Esophagus (tissue), 2 donors: ENCODE measurements around the gene FADS1. TPM values are rescaled to one million over a fixed set of nuclear protein-coding genes. Genes with fewer than 3 reads are reported as not detected.

ENCODE experiments used
- H3K27ac ChIP-seq, 2 donors: one replicate each; pipeline ENCODE4 v1.5.1; 2013; ENCODE audit warnings: low read depth in 2 of 2, mild to moderate bottlenecking in 2 of 2, inconsistent platforms in 1 of 2, low read length in 1 of 2, moderate library complexity in 1 of 2
- H3K27me3 ChIP-seq, 2 donors: one replicate each; pipeline ENCODE4 v1.6.1; 2013; ENCODE audit warnings: low read length in 2 of 2, control low read depth in 1 of 2, mild to moderate bottlenecking in 1 of 2; ENCODE audit not compliant: insufficient read depth in 2 of 2, control insufficient read depth in 1 of 2
- H3K36me3 ChIP-seq, 2 donors: one replicate each; pipeline ENCODE4 v1.6.1; 2013; ENCODE audit warnings: low read length in 1 of 2; ENCODE audit not compliant: control insufficient read depth in 2 of 2, insufficient read depth in 2 of 2
- H3K4me1 ChIP-seq, 2 donors: one replicate each; pipeline ENCODE4 v1.6.1; 2013; ENCODE audit warnings: low read length in 1 of 2; ENCODE audit not compliant: control insufficient read depth in 2 of 2, insufficient read depth in 2 of 2
- H3K4me3 ChIP-seq, 2 donors: one replicate each; pipeline ENCODE4 v1.5.1; 2013; ENCODE audit warnings: low read length in 2 of 2, mild to moderate bottlenecking in 2 of 2, low read depth in 1 of 2, moderate library complexity in 1 of 2
- H3K9me3 ChIP-seq, 2 donors: one replicate each; pipeline ENCODE4 v1.6.1; 2013; ENCODE audit warnings: mild to moderate bottlenecking in 2 of 2, low read depth in 1 of 2, low read length in 1 of 2, moderate library complexity in 1 of 2; ENCODE audit not compliant: control insufficient read depth in 2 of 2, insufficient read depth in 1 of 2
- WGBS, 2 donors: extraction: QIAGEN DNeasy Blood & Tissue Kit; methylation state at CpG; one replicate each; pipeline ENCODE4 v1.1.7; 2013; 5-methylcytosine and 5-hydroxymethylcytosine counted together
- polyA plus RNA-seq, 2 donors: library from polyadenylated mRNA; stranded (reverse); fragments of 200-250 nt; gene quantifications; one replicate each; pipeline ENCODE4 v1.2.3, GENCODE V29; 2013
- donor health status: healthy with polysubstance abuse.
- donor health status: Bipolar disorder and iron deficiency.

The FADS1 gene
- polyA plus RNA-seq, 2 donors, result 1.1 to 1.6 TPM

DNA sequence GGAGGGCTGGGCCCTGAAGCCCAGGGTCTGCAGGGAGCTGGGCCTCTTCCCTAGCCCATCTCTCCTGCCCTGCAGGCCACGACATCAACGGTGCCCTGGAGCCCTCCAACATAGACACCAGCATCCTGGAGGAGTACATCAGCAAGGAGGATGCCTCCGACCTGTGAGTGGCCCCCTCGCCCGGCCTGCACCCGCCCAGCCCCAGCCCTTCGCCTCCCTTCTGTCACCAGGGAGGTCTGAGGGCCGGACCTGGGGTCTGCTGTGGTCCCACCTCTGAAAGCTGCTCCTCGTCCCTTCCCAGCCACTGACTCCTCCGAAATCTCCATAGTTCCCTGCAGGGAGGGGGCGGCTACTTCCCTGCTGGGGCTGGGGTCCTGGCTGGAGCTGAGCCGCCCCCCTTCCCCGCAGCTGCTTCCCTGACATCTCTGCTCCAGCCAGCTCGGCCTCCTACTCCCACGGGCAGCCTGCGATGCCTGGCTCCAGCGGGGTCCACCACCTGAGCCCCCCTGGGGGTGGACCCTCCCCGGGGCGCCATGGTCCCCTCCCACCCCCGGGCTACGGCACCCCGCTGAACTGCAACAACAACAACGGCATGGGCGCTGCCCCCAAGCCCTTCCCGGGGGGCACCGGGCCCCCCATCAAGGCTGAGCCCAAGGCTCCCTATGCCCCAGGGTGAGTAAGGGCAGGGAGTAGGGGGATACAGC is 51.1 kb downstream of the FADS1 start:
- Histone ChIP-seq H3K4me3 (no peak overlapping the region), H3K27ac (no peak overlapping the region)

DNA sequence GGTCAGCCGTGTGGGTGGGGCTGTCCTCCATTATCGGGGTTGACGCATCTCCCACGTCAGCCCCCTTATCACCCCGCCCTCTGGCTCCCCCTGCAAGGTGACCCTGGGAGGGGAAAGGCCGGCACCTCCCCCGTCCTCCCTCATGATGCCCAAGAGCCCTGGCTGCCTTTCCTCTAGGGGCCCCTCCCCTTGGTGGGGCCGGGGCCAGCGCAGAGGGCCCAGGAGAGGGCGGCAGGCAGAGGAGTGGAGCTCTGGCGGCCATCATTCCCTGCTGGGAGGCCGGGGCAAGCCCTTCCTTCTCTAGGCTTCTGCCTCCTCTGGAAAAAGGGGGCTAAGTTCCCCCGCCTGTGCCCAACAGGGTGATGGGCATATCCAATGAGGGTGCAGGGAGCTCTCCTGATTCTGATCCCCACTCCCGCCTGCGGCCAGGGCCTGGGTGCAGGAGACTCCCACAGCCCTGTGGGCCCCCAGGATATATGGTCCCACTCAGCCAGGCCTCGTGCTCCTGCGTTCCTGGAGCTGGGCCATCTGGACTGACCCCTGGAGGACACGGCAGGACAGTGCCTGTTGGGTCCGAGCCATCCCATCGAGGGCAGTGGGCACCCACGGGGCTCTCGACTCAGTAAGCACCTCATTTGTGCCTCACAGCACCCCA is 52.1 kb downstream of the FADS1 start:
- no peaks in the 10 kb centered on the region for H3K27me3 ChIP-seq
- H3K36me3 ChIP-seq, result no peaks in the 10 kb centered on the region
- 54 to 56% methylated on average over 18 to 22 of the region's 22 CpGs for WGBS, 2 donors
- no peak overlapping the region for H3K27ac ChIP-seq
- no peak overlapping the region for H3K4me3 ChIP-seq
- H3K9me3 ChIP-seq, result no peaks in the 10 kb centered on the region
- no peaks in the 10 kb centered on the region for H3K4me1 ChIP-seq

More for the DNA sequence above, 51.1 kb downstream of the FADS1 start:
- no peaks in the 10 kb centered on the region for H3K27me3 ChIP-seq
- H3K36me3 ChIP-seq, result no peaks in the 10 kb centered on the region
- no peaks in the 10 kb centered on the region for H3K9me3 ChIP-seq
- WGBS, 2 donors, result 85% methylated on average over 25 to 26 of the region's 26 CpGs
- H3K4me1 ChIP-seq, result no peaks in the 10 kb centered on the region

- whole genome bisulfite sequencing, 2 donors, result 58 to 59% methylated on average over 22 to 23 of the region's 23 CpGs
- Histone ChIP-seq H3K27me3 (no peaks in the 10 kb centered on the region), H3K4me1 (no peaks in the 10 kb centered on the region), H3K9me3 (no peaks in the 10 kb centered on the region), H3K36me3 (no peaks in the 10 kb centered on the region), H3K27ac (no peak overlapping the region), H3K4me3 (no peak overlapping the region)
These were observed 52.7 kb downstream of the FADS1 start for GRCh38 chr11:61763930-61764605.

DNA sequence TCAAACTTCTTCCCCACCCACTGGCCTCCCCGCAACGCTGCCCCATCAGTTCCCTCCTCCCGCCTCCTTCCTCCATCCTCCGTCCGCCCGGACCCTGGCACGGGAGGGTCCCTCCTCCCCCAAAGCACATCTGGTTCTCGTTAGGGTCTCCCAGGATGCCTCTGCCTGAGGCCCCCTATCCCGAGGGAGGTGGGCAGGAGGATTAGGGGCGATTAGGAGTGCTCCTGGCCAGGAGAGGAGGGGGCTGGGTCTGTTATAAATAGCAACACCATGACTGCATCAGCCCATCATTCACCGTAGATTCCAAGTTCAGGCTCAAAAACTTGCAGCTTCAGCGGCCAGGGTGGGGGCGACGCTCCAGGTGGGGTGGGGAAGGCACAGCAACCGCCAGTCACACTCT is 54.0 kb downstream of the FADS1 start:
- Histone ChIP-seq H3K27ac (no peak overlapping the region), H3K9me3 (no peaks in the 10 kb centered on the region), H3K4me1 (peaks cover 0 to 2% of the 10 kb centered on the region in 2 donors), H3K36me3 (no peaks in the 10 kb centered on the region), H3K4me3 (no peak overlapping the region), H3K27me3 (no peaks in the 10 kb centered on the region)
- WGBS, 2 donors, result 44 to 47% methylated on average over 15 of the region's 15 CpGs

DNA sequence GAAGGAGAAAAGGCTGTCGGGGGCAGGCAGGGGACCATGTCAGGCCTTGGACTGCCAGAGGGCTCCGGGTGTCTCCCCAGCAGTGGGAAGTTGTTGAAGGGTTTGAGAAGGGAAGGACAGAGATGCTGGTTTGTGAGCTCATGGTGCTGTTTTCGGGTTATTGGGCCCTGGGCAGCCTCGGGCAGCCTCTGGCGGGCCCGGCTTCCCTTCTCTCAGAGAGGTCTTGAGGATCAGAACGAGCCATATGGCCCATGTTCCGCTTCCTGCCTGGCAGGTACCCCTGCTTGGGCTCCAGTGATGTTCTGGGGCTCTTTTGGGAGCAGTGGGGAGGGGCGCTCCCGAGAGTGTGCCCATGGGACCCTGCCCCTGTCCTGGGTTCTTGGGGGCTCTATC is 54.6 kb downstream of the FADS1 start:
- H3K27me3 ChIP-seq, result no peaks in the 10 kb centered on the region
- H3K4me1 ChIP-seq, result peaks cover 0 to 4% of the 10 kb centered on the region in 2 donors

DNA sequence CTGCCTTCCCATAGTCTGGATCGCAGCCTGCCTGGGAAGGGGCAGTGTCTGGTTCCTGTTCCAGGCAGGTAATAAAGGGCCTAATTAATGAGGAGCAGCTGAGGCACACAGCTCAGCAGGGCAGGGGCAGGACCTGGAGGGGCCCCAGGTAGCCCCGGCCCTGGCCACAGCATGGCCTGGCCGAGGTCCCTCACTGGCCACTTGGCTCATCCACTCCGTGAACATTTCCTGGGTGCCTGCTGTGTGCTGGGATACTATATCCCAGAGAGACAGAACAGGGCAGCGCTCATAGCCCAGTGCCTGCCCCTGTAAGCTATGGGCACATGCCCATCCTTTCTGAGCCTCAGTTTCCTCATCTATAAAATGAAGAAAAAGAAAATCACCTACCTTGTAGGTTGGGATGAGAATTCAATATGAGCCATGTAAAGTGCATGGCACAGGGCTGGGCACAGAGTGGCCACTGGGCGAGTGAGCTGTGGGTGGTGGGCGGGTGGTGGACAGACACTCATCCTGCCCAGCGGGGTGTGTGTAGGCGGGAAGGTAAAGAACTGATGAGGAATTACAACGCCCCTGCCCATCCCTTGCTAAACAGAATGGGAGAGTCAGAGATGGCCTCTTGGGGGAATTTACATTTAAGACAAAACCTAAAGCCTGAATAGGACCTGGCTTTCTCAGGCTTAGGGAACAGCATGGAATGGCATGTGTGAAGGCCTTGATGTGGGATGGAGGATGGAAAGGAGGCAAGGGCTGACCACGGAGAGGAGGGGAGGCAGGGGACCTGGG is 55.2 kb downstream of the FADS1 start:
- Histone ChIP-seq H3K27me3 (no peaks in the 10 kb centered on the region), H3K9me3 (no peaks in the 10 kb centered on the region), H3K27ac (no peak overlapping the region), H3K4me1 (peaks cover 0 to 9% of the 10 kb centered on the region in 2 donors), H3K4me3 (no peak overlapping the region), H3K36me3 (no peaks in the 10 kb centered on the region)
- 79 to 80% methylated on average over 11 of the region's 11 CpGs for WGBS, 2 donors

More for the DNA sequence above, 54.6 kb downstream of the FADS1 start:
- H3K9me3 ChIP-seq, result no peaks in the 10 kb centered on the region
- no peaks in the 10 kb centered on the region for H3K36me3 ChIP-seq
- 69 to 72% methylated on average over 10 of the region's 10 CpGs for WGBS, 2 donors
- no peak overlapping the region for H3K27ac ChIP-seq
- no peak overlapping the region for H3K4me3 ChIP-seq

DNA sequence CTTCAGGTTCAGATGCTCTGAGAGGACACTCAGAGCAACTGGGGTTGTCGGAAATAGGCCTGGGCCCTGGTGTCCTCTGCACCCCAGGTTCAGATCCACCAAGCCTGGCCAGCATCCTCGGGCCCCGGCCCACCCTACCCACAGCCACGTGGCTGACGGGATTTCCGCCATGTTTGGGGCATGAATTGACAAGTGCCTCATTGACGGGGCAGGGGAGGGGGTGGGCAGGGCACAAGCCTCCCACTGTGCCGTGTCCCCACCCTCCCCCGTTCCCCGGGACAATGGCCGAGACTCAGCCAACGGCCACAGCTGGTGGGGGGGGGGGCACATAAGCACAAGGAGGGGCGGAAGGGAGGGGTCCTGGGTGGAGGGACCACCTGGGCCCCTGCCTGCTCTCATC is 55.9 kb downstream of the FADS1 start:
- no peaks in the 10 kb centered on the region for H3K27me3 ChIP-seq
- WGBS, 2 donors, result 58 to 77% methylated on average over 10 to 13 of the region's 13 CpGs
- no peaks in the 10 kb centered on the region for H3K36me3 ChIP-seq
- no peak overlapping the region for H3K27ac ChIP-seq
- no peak overlapping the region for H3K4me3 ChIP-seq
- H3K9me3 ChIP-seq, result no peaks in the 10 kb centered on the region
- peaks cover 0 to 16% of the 10 kb centered on the region in 2 donors for H3K4me1 ChIP-seq

- peaks cover 0 to 16% of the 10 kb centered on the region in 2 donors for H3K4me1 ChIP-seq
- no peaks in the 10 kb centered on the region for H3K27me3 ChIP-seq
- H3K4me3 ChIP-seq, result no peak overlapping the region
- no peak overlapping the region for H3K27ac ChIP-seq
- WGBS, 2 donors, result 72 to 84% methylated on average over 15 of the region's 15 CpGs
- no peaks in the 10 kb centered on the region for H3K9me3 ChIP-seq
- no peaks in the 10 kb centered on the region for H3K36me3 ChIP-seq
These were observed 59.5 kb downstream of the FADS1 start for GRCh38 chr11:61757213-61757862.
